Liver (tissue), 3 donors: Measurements from ENCODE around the gene DTYMK.

Experiments
- ATF3 ChIP-seq: IDR thresholded peaks from 2 replicates; pipeline ENCODE4 v1.6.1; 2016; ENCODE audit warnings: antibody characterized with exemption
- CTCF ChIP-seq: fragments of 150-350 bp; IDR thresholded peaks from 2 replicates; pipeline ENCODE4 v1.5.1; 2017; ENCODE audit warnings: improper control_type of control experiment, low read depth, low read length; ENCODE audit not compliant: missing input control
- HNF4A ChIP-seq, 2 donors: conservative IDR thresholded peaks; 2 replicates each; pipeline ENCODE4 v1.6.1; 2016; ENCODE audit warnings: antibody characterized with exemption in 2 of 2, mild to moderate bottlenecking in 2 of 2
- JUND ChIP-seq, 2 donors: IDR thresholded peaks; 2 replicates each; pipeline ENCODE4 v1.6.1; 2016; ENCODE audit warnings: antibody characterized with exemption in 2 of 2
- RAD21 ChIP-seq, 2 donors: IDR thresholded peaks; 2 replicates each; pipeline ENCODE4 v1.6.1; 2016; ENCODE audit warnings: antibody characterized with exemption in 2 of 2, mild to moderate bottlenecking in 2 of 2
- RXRA ChIP-seq, 2 donors: IDR thresholded peaks; 2 replicates each; pipeline ENCODE4 v1.6.1; 2017 to 2018; ENCODE audit warnings: antibody characterized with exemption in 2 of 2, mild to moderate bottlenecking in 1 of 2
- TAF1 ChIP-seq: conservative IDR thresholded peaks from 2 replicates; pipeline ENCODE4 v1.6.1; 2016; ENCODE audit warnings: antibody characterized with exemption, mild to moderate bottlenecking
- ZBTB33 ChIP-seq: IDR thresholded peaks from 2 replicates; pipeline ENCODE4 v1.6.1; 2016; ENCODE audit warnings: antibody characterized with exemption
- TF ChIP-seq, protein P1 (sequence below): IDR thresholded peaks from 2 replicates; pipeline ENCODE4 v1.6.1; 2016; ENCODE audit warnings: antibody characterized with exemption
- donor health status: healthy.
- donor health status: healthy.

DNA sequence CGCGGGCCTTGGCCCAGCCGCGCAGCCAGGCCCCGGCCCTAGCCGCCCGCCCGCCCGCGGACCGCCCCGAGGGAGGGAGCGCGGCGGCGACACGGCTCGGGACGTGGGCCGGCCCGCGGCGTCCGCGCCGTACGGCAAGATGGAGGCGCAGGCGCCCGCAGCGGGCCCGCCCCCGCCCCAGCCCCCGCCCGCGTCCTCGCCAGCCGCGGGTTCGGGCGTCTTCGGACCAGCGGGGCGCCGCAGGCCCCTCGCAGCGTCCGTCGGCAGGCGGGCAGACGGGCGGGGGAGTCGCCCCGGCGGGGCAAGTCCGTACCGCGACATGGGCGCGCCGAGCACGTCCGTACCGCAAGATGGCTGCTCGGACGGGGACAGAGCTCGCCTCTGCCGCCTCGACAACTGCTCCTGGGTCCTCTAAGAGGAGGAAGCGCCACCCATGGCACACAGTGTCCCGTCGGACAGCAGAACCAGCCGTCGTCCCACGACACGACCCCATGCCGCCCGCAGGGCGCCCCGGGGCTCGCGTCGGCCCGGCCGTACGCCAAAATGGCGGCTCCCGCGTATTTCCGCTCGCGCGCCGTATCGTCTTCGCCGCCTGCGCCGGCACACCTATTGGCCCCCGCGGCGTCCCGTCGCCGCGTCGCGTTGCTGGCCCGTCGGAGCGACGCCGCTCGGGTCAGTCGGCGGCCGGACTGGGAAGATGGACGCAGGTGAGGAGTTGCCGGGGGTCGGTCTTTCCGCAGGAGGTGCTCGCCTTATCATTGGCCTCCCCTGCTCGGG, 49.4 kb downstream of the DTYMK start, which contains the start of the genes ATG4B and THAP4:
- TF ChIP-seq CTCF (no peak), ATF3 (no peak), RAD21 (IDR thresholded peaks at IDR 0.05) (no peak), TAF1 (no peak), JUND (IDR thresholded peaks at IDR 0.05) (no peak), ZBTB33 (no peak), RXRA (IDR thresholded peaks at IDR 0.05) (no peak), HNF4A (conservative IDR thresholded peaks at IDR 0.05) (no peak)
- TF ChIP-seq, protein P1, sequence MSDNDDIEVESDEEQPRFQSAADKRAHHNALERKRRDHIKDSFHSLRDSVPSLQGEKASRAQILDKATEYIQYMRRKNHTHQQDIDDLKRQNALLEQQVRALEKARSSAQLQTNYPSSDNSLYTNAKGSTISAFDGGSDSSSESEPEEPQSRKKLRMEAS: no peak
